Parathyroid adenoma (tissue), 2 donors: ENCODE data around the gene SLC25A51.

Experiments
- H2AFZ ChIP-seq: fragments of 300-600 bp; sonication (generic); one replicate; pipeline ENCODE4 v1.7.0; 2017; ENCODE audit warnings: antibody characterized with exemption, mild to moderate bottlenecking
- H3K27ac ChIP-seq: fragments of 300-600 bp; sonication (generic); one replicate; pipeline ENCODE4 v1.7.0; 2017
- H3K27me3 ChIP-seq: fragments of 300-600 bp; sonication (generic); one replicate; pipeline ENCODE4 v1.7.0; 2017; ENCODE audit warnings: low read length; ENCODE audit not compliant: control insufficient read depth, insufficient read depth
- H3K36me3 ChIP-seq: fragments of 300-600 bp; sonication (generic); one replicate; pipeline ENCODE4 v1.7.0; 2017; ENCODE audit warnings: low read length; ENCODE audit not compliant: control insufficient read depth, insufficient read depth
- H3K4me1 ChIP-seq: fragments of 300-600 bp; sonication (generic); one replicate; pipeline ENCODE4 v1.7.0; 2017; ENCODE audit warnings: control low read depth
- H3K4me2 ChIP-seq: fragments of 300-600 bp; sonication (generic); one replicate; pipeline ENCODE4 v1.7.0; 2017; ENCODE audit warnings: low read length
- H3K4me3 ChIP-seq: fragments of 300-600 bp; sonication (generic); one replicate; pipeline ENCODE4 v1.7.0; 2017; ENCODE audit warnings: low read depth, low read length
- H3K79me2 ChIP-seq: fragments of 300-600 bp; sonication (generic); one replicate; pipeline ENCODE4 v1.7.0; 2017; ENCODE audit warnings: control low read depth
- H3K9ac ChIP-seq: fragments of 300-600 bp; sonication (generic); one replicate; pipeline ENCODE4 v1.7.0; 2017; ENCODE audit warnings: mild to moderate bottlenecking
- H3K9me3 ChIP-seq: fragments of 300-600 bp; sonication (generic); one replicate; pipeline ENCODE4 v1.7.0; 2017; ENCODE audit warnings: low read length; ENCODE audit not compliant: control insufficient read depth
- CTCF ChIP-seq: fragments of 300-600 bp; sonication (generic); IDR thresholded peaks from one replicate; pipeline ENCODE4 v1.7.0; 2017; ENCODE audit warnings: antibody characterized with exemption, mild to moderate bottlenecking
- donor health status: primary hyperparathyroidism.

The SLC25A51 gene

GRCh38 chr9:37852222-37852621 is 51.7 kb downstream of the SLC25A51 start:
- no peak for TF ChIP-seq CTCF
- H3K4me1 ChIP-seq = no peaks in the 10 kb centered on the region
- H3K36me3 ChIP-seq = no peaks in the 10 kb centered on the region
- no peak overlapping the region for H2AFZ ChIP-seq
- H3K4me2 ChIP-seq = no peak overlapping the region
- no peaks in the 10 kb centered on the region for H3K9me3 ChIP-seq
- no peak overlapping the region for H3K4me3 ChIP-seq
- no peaks in the 10 kb centered on the region for H3K27me3 ChIP-seq
- H3K79me2 ChIP-seq = no peaks in the 10 kb centered on the region
- H3K9ac ChIP-seq = no peak overlapping the region
- no peak overlapping the region for H3K27ac ChIP-seq

DNA sequence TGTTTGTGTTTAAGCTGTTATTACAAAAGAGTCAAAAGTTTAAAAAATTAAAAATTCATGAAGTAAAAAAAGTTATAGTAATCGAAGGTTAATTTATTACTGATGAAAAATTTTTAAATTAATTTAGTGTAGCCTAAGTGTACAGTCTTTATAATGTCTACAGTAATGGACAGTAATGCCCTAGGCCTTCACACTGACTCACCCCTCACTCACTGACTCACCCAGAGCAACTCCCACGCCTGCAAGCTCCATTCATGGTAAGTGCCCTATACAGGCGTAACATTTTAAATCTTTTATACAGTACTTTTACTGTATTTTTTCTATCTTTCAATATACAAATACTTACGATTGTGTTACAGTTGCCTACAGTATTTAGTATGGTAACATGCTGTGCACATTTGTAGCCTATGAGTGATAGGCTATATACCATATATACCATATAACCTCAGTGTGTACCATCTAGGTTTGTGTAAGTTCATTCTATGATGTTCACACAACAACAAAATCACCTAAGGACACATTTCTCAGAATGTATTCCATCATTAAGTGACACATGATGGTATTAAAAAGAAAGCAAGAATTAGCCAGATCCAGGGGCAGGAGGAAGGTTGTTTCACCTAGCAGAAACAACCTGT is 63.2 kb downstream of the SLC25A51 start:
- H3K36me3 ChIP-seq = no peaks in the 10 kb centered on the region
- no peak overlapping the region for H2AFZ ChIP-seq
- H3K9me3 ChIP-seq = no peaks in the 10 kb centered on the region
- TF ChIP-seq CTCF = no peak
- no peak overlapping the region for H3K4me2 ChIP-seq
- H3K4me3 ChIP-seq = no peak overlapping the region
- no peaks in the 10 kb centered on the region for H3K79me2 ChIP-seq
- no peak overlapping the region for H3K27ac ChIP-seq
- H3K27me3 ChIP-seq = no peaks in the 10 kb centered on the region
- no peak overlapping the region for H3K9ac ChIP-seq
- H3K4me1 ChIP-seq = no peaks in the 10 kb centered on the region

- H3K4me3 ChIP-seq = no peak overlapping the region
- H3K36me3 ChIP-seq = no peaks in the 10 kb centered on the region
- H2AFZ ChIP-seq = no peak overlapping the region
- no peak overlapping the region for H3K4me2 ChIP-seq
- H3K9ac ChIP-seq = no peak overlapping the region
- no peaks in the 10 kb centered on the region for H3K9me3 ChIP-seq
- H3K79me2 ChIP-seq = no peaks in the 10 kb centered on the region
- TF ChIP-seq CTCF = no peak
- no peaks in the 10 kb centered on the region for H3K27me3 ChIP-seq
- H3K27ac ChIP-seq = no peak overlapping the region
- no peaks in the 10 kb centered on the region for H3K4me1 ChIP-seq
These were observed 64.1 kb downstream of the SLC25A51 start for GRCh38 chr9:37839496-37840461.
